Endothelial cell of umbilical vein (primary cell): ENCODE measurements around the gene PYROXD2. TPM values are rescaled to one million over a fixed set of nuclear protein-coding genes. Genes with fewer than 3 reads are reported as not detected.

Experiments
- BruUV-seq: library from RNA; stranded (reverse); fragments of 400-500 nt; replicated peaks from 2 replicates; lab custom pipeline; 2021; lab: Mats Ljungman, UMichigan
- CTCF ChIA-PET: fragments of 300-600, 350-600 bp; sonication (Branson Sonifier 250); formaldehyde crosslinking; loops from one replicate; lab custom pipeline; 2021; ENCODE audit warnings: antibody characterized with exemption, inconsistent platforms; lab: Charles Lee
- POLR2A ChIA-PET: fragments of 300-600, 350-600 bp; sonication (Branson Sonifier 250); formaldehyde crosslinking; loops from one replicate; lab custom pipeline; 2021; ENCODE audit warnings: antibody characterized with exemption, inconsistent platforms; lab: Charles Lee
- DNase-seq: peaks from one replicate; pipeline ENCODE4 v3.0.0-alpha.2; 2011; ENCODE audit warnings: low read depth, low spot score
- FAIRE-seq: peaks from 2 replicates; lab custom pipeline; 2011; peaks lifted over from hg19 to GRCh38; lab: Jason Lieb, UNC
- H2AFZ ChIP-seq: 2 replicates; pipeline ENCODE4 v1.6.0; 2012; ENCODE audit warnings: low read depth, low read length, control low read depth, inconsistent platforms
- H3K27ac ChIP-seq: 2 replicates; pipeline ENCODE4 v1.5.1; 2011; ENCODE audit warnings: low read depth, mild to moderate bottlenecking, control low read depth, low read length, moderate library complexity; ENCODE audit not compliant: insufficient read depth
- H3K27me3 ChIP-seq, 2 experiments: 2 replicates each; pipeline versions ENCODE4 v1.6.0 to v1.6.1; 2011; ENCODE audit warnings: low read length in 2 of 2, mixed read lengths in 1 of 2; ENCODE audit not compliant: control insufficient read depth in 2 of 2, insufficient read depth in 2 of 2
- H3K36me3 ChIP-seq, 2 experiments: 2 replicates in 1 of 2; 3 replicates in 1 of 2; pipeline ENCODE4 v1.5.1; 2011; ENCODE audit warnings: low read length in 2 of 2, mild to moderate bottlenecking in 1 of 2, moderate library complexity in 1 of 2; ENCODE audit not compliant: control insufficient read depth in 2 of 2, insufficient read depth in 2 of 2; ENCODE audit errors: extremely low read depth in 1 of 2
- H3K4me1 ChIP-seq: 3 replicates; pipeline ENCODE4 v1.5.1; 2011; ENCODE audit warnings: mild to moderate bottlenecking, low read length; ENCODE audit not compliant: control insufficient read depth, insufficient read depth; ENCODE audit errors: extremely low read depth
- H3K4me2 ChIP-seq: 2 replicates; pipeline ENCODE4 v1.6.1; 2011; ENCODE audit warnings: low read length, control low read depth, mixed read lengths; ENCODE audit not compliant: insufficient read depth
- H3K4me3 ChIP-seq, 3 experiments: fragments of 200-600 bp in 1 of 3; sonication (generic), shearing (Covaris generic) in 1 of 3; replicated peaks in 1 of 3; 2 replicates each; pipeline ENCODE4 v1.5.1; 2011 to 2016; ENCODE audit warnings: control low read depth in 3 of 3, low read length in 3 of 3, mild to moderate bottlenecking in 2 of 3, inconsistent platforms in 1 of 3, low read depth in 1 of 3, moderate library complexity in 1 of 3; ENCODE audit not compliant: insufficient read depth in 1 of 3
- H3K79me2 ChIP-seq: 2 replicates; pipeline ENCODE4 v1.6.0; 2012; ENCODE audit warnings: low read length, inconsistent platforms; ENCODE audit not compliant: control insufficient read depth, insufficient read depth
- H3K9ac ChIP-seq: replicated peaks from 2 replicates; pipeline ENCODE3; 2011; ENCODE audit warnings: low read length, control low read depth; ENCODE audit not compliant: insufficient read depth; ENCODE audit errors: extremely low read depth
- H3K9me1 ChIP-seq: replicated peaks from 3 replicates; pipeline ENCODE4 v1.6.0; 2011; ENCODE audit warnings: mild to moderate bottlenecking, low read length; ENCODE audit not compliant: control insufficient read depth, insufficient read depth; ENCODE audit errors: extremely low read depth
- H3K9me3 ChIP-seq: replicated peaks from 2 replicates; pipeline ENCODE4 v1.5.1; 2012; ENCODE audit warnings: low read length, inconsistent platforms; ENCODE audit not compliant: control insufficient read depth, insufficient read depth
- H4K20me1 ChIP-seq: replicated peaks from 2 replicates; pipeline ENCODE3; 2011; ENCODE audit warnings: mild to moderate bottlenecking, low read length; ENCODE audit not compliant: control insufficient read depth, insufficient read depth; ENCODE audit errors: extremely low read depth
- CTCF ChIP-seq, 2 donors: IDR thresholded peaks; 1 replicate in 1 of 2; 2 replicates in 1 of 2; pipeline ENCODE4 v1.5.1; 2011; ENCODE audit warnings: low read length in 2 of 2, mild to moderate bottlenecking in 2 of 2, moderate library complexity in 2 of 2, control low read depth in 1 of 2, inconsistent platforms in 1 of 2, low read depth in 1 of 2; ENCODE audit not compliant: insufficient read depth in 1 of 2; ENCODE audit errors: extremely low read depth in 1 of 2
- EZH2 ChIP-seq: IDR thresholded peaks from 2 replicates; pipeline ENCODE4 v1.6.1; 2012; ENCODE audit warnings: borderline replicate concordance, low read depth, mild to moderate bottlenecking, moderate library complexity, low read length, inconsistent platforms; ENCODE audit not compliant: severe bottlenecking
- FOS ChIP-seq: IDR thresholded peaks from 2 replicates; pipeline ENCODE4 v1.6.1; 2011; ENCODE audit warnings: mild to moderate bottlenecking, low read length, moderate library complexity, borderline replicate concordance; ENCODE audit not compliant: insufficient read depth
- GATA2 ChIP-seq: IDR thresholded peaks from 2 replicates; pipeline ENCODE4 v1.7.0; 2011; ENCODE audit warnings: low read depth, mild to moderate bottlenecking, moderate library complexity, mixed read lengths, low read length; ENCODE audit not compliant: insufficient read length, insufficient read depth
- JUN ChIP-seq: IDR thresholded peaks from 2 replicates; pipeline ENCODE4 v1.6.1; 2011; ENCODE audit warnings: borderline replicate concordance, low read depth; ENCODE audit not compliant: insufficient read length, insufficient read depth
- MAX ChIP-seq: IDR thresholded peaks from 2 replicates; pipeline ENCODE4 v1.6.1; 2011; ENCODE audit not compliant: insufficient read depth, insufficient read length
- MYC ChIP-seq: IDR thresholded peaks from one replicate; pipeline ENCODE4 v1.6.1; 2011; ENCODE audit warnings: mild to moderate bottlenecking, low read depth, low read length
- POLR2A ChIP-seq: IDR thresholded peaks from 2 replicates; pipeline ENCODE4 v1.6.1; 2012; ENCODE audit warnings: low read depth, mild to moderate bottlenecking, control low read depth, low read length
- POLR2AphosphoS5 ChIP-seq: IDR thresholded peaks from 2 replicates; pipeline ENCODE4 v1.6.1; 2012; ENCODE audit warnings: low read depth, mild to moderate bottlenecking, control low read depth, low read length, moderate library complexity; ENCODE audit not compliant: insufficient read depth
- dilution Hi-C: fragments of 300-500 bp; cut with MboI; formaldehyde crosslinking; loops from one replicate; pipeline ENCODE4 v1.15.0; 2019; ENCODE audit warnings: low sequenced_read_pairs; ENCODE audit not compliant: extremely low pct_ligation_motif_present
- intact Hi-C: fragments of 100-400 bp; cut with micrococcal nuclease; formaldehyde crosslinking; loops from one replicate; pipeline ENCODE4 v1.10.0; 2022
- polyA plus RNA-seq, 4 experiments: library from polyadenylated mRNA; depleted of rRNA in 3 of 4; stranded (reverse) in 3 of 4; unstranded in 1 of 4; fragments of >200 nt; gene quantifications; 2 replicates each; pipeline versions ENCODE4 v1.2.1 to v1.2.3, GENCODE V29; 2011 to 2012; ENCODE audit warnings: missing spikeins in 1 of 4
- total RNA-seq: library from RNA; stranded (reverse); gene quantifications from 2 replicates; pipeline ENCODE4 v1.2.3, GENCODE V29; 2021

Gene PYROXD2
- total and polyA plus RNA-seq, 2 donors (not counting 3 experiments of a cell fraction or from before 2014, with no cell fraction given), result 7.0 to 13.7 TPM

GRCh38 chr10:98383869-98384268 is 31.1 kb downstream of the PYROXD2 start:
- H4K20me1 ChIP-seq, result no peaks in the 10 kb centered on the region
- CTCF ChIA-PET, result interaction anchor here (0.8 to 1.3 kb wide), 2 partner anchors 10 to 11 kb away, joined by 3 to 4 read pairs; no protein-coding TSS in a partner anchor
- intact Hi-C loops, result no loop called here
- BruUV-seq, result no TSS peak
- H3K27ac ChIP-seq, result no peak overlapping the region
- FAIRE-seq (no peak), DNase-seq (no peak)
- no peak overlapping the region for H3K4me3 ChIP-seq
- no peaks in the 10 kb centered on the region for H3K79me2 ChIP-seq
- H3K4me2 ChIP-seq, result no peak overlapping the region
- no peak for TF ChIP-seq MAX
- TF ChIP-seq MYC, result no peak
- no peak for TF ChIP-seq POLR2AphosphoS5
- no peak for TF ChIP-seq JUN
- no peak for TF ChIP-seq POLR2A
- no peak for TF ChIP-seq FOS
- TF ChIP-seq CTCF (IDR thresholded peaks at IDR 0.05; ENCODE audit: extremely low read depth in 1 of 2, insufficient read depth in 1 of 2, low read depth in 1 of 2, low read length in 2 of 2), result no peak
- no peak for TF ChIP-seq EZH2
- TF ChIP-seq GATA2, result no peak
- no peaks in the 10 kb centered on the region for H3K9me3 ChIP-seq
- H3K9me1 ChIP-seq, result no peaks in the 10 kb centered on the region
- dilution Hi-C loops, result no loop called here
- no peaks in the 10 kb centered on the region for H3K36me3 ChIP-seq
- no peak overlapping the region for H2AFZ ChIP-seq
- H3K27me3 ChIP-seq, result no peaks in the 10 kb centered on the region
- POLR2A ChIA-PET, result no interaction called here
- H3K9ac ChIP-seq, result no peak overlapping the region
- H3K4me1 ChIP-seq, result no peaks in the 10 kb centered on the region
